Heart right ventricle (tissue), 16 donors: ENCODE measurements around the gene SNX32. TPM values are rescaled to one million over a fixed set of nuclear protein-coding genes. Genes with fewer than 3 reads are reported as not detected.

Experiments used
- ATAC-seq, 8 donors: fragments of 200-7000 bp; cut with Tn5 transposase; one replicate each; pipeline ENCODE4 v1.9.1; 2020; ENCODE audit warnings: mild to moderate bottlenecking in 8 of 8, moderate library complexity in 8 of 8, moderate number of reproducible peaks in 1 of 8
- DNase-seq, 2 donors: peaks; one replicate each; pipeline ENCODE4 v3.0.0-alpha.2; 2020
- H3K27ac ChIP-seq, 10 donors: fragments of 200-600 bp; sonication (generic) in 2 of 10; one replicate each; pipeline versions ENCODE4 v1.5.0 to v1.8.0; 2020 to 2022; ENCODE audit warnings: mild to moderate bottlenecking in 3 of 10
- H3K27me3 ChIP-seq, 7 donors: fragments of 200-600 bp; one replicate each; pipeline ENCODE4 v1.8.0; 2021 to 2022; ENCODE audit warnings: mild to moderate bottlenecking in 2 of 7
- H3K36me3 ChIP-seq, 9 donors: fragments of 200-600 bp; sonication (generic) in 1 of 9; one replicate each; pipeline versions ENCODE4 v1.5.0 to v1.8.0; 2020 to 2022; ENCODE audit warnings: mild to moderate bottlenecking in 2 of 9
- H3K4me1 ChIP-seq, 9 donors: fragments of 200-600 bp; sonication (generic) in 1 of 9; one replicate each; pipeline versions ENCODE4 v1.5.0 to v1.8.0; 2020 to 2022; ENCODE audit warnings: mild to moderate bottlenecking in 4 of 9
- H3K4me3 ChIP-seq, 10 donors: fragments of 200-600 bp; sonication (generic) in 2 of 10; one replicate each; pipeline versions ENCODE4 v1.5.0 to v1.8.0; 2020 to 2022; ENCODE audit warnings: mild to moderate bottlenecking in 7 of 10, moderate library complexity in 2 of 10
- H3K9me3 ChIP-seq, 11 donors: fragments of 200-600 bp in 10 of 11; sonication (generic) in 2 of 11; one replicate each; pipeline versions ENCODE4 v1.5.0 to v1.8.0; 2013 to 2022; ENCODE audit warnings: mild to moderate bottlenecking in 2 of 11, control low read depth in 1 of 11, moderate library complexity in 1 of 11
- WGBS, 2 donors: extraction: QIAGEN DNeasy Blood & Tissue Kit; methylation state at CpG; one replicate each; pipeline ENCODE4 v1.1.7; 2013; ENCODE audit warnings: inconsistent platforms in 1 of 2; 5-methylcytosine and 5-hydroxymethylcytosine counted together
- intact Hi-C, 10 donors: fragments of 100-400 bp; cut with DNase I; formaldehyde crosslinking; loops; one replicate each; pipeline versions ENCODE4 v1.11.1 to v1.14.2; 2022
- polyA plus RNA-seq, 2 donors: library from polyadenylated mRNA; stranded (reverse); fragments of 200-250 nt; gene quantifications; one replicate each; pipeline ENCODE4 v1.2.3, GENCODE V29; 2013
- total RNA-seq, 10 donors: library from RNA; stranded (reverse); fragmentation: NEBNext Ultra II Directional in 3 of 10; extraction: Animal tissue kit (Norgen Biotek cat#: 25700) in 3 of 10; gene quantifications; one replicate each; pipeline versions ENCODE4 v1.2.1 to v1.2.4, GENCODE V29; 2021 to 2023
- TF ChIP-seq, protein P1 (sequence below), 9 donors: fragments of 200-600 bp; sonication (generic) in 2 of 9; IDR thresholded peaks; one replicate each; pipeline versions ENCODE4 v1.5.0 to v1.8.0; 2021 to 2022; ENCODE audit warnings: antibody characterized with exemption in 9 of 9, mild to moderate bottlenecking in 5 of 9, moderate library complexity in 1 of 9
- donor health status: Arrhythmogenic right ventricular cardiomyopathy.
- donor health status: ischemic (EF 13 %, LVEDD 7.1; RV severe dilation, severe dysfunction).
- donor health status: healthy with polysubstance abuse.
- donor health status: DM: no; HTN: yes; CAD: no.
- donor health status: DM: no; HTN: no; CAD: no.
- donor health status: ischemic (EF 25% LVEDD 6.9; RV normal size, moderate dysfunction).
- donor health status: ischemic (EF 25% LVEDD 5.7; RV mildly dilated, moderate dysfunction).
- donor health status: healthy.
- donor health status: DM: yes; HTN: yes; CAD: no.
- donor health status: Ischemic cardiomyopathy.
- donor health status: ischemic (EF 35%, LVEDD 5.7; RV mildly dilated, moderate dysfunction).
- donor health status: nonischemic (EF 11% LVEDD 7.7; RV severe dilation, severe dysfunction).
- donor health status: DM: yes; HTN: yes; CAD: no.
- donor health status: PGD.
- donor health status: ischemic (EF 29% LVEDD 5.4; RV normal size, mild dysfunction).
- donor health status: nonischemic (EF 23%, LVEDD 6.1; RV moderate dilation, normal function).

Gene SNX32
- total and polyA plus RNA-seq, 12 donors = 0.13 to 0.58 (median 0.32) TPM; not detected in 5

DNA sequence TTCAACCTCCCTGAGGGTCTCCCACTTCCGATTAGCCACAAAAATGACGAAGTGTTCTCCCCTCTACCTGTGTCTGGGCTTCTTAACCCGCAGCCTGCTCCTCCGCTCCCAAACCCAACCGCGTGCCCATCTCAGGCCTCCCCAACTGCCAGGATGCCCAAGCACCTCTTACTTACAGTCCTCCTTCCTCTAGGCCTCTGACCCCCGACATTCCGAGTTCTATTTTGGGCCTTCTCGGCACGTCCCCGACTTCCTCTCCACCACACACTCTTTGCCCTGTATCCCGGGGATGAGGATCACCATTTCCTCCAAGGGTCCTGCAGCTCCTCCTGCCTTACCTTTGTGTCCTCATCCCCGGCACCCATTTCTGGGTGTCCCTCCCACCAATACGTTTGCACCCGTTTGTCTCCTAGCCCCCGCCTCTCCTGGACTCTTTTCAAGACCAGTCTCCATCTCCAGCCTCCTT is 26.1 kb downstream of the SNX32 start:
- TF ChIP-seq, protein P1, sequence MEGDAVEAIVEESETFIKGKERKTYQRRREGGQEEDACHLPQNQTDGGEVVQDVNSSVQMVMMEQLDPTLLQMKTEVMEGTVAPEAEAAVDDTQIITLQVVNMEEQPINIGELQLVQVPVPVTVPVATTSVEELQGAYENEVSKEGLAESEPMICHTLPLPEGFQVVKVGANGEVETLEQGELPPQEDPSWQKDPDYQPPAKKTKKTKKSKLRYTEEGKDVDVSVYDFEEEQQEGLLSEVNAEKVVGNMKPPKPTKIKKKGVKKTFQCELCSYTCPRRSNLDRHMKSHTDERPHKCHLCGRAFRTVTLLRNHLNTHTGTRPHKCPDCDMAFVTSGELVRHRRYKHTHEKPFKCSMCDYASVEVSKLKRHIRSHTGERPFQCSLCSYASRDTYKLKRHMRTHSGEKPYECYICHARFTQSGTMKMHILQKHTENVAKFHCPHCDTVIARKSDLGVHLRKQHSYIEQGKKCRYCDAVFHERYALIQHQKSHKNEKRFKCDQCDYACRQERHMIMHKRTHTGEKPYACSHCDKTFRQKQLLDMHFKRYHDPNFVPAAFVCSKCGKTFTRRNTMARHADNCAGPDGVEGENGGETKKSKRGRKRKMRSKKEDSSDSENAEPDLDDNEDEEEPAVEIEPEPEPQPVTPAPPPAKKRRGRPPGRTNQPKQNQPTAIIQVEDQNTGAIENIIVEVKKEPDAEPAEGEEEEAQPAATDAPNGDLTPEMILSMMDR (IDR thresholded peaks at IDR 0.05) = no peak
- H3K9me3 ChIP-seq = no peaks in the 10 kb centered on the region
- H3K4me1 ChIP-seq = peaks cover 12 to 58% (median 49%) of the 10 kb centered on the region in 9 donors
- ATAC-seq (peak in 2 of 8 donors; percentile 0), DNase-seq (no peak)
- H3K4me3 ChIP-seq = peak overlapping the region; percentile 5 to 100 (median 99)
- intact Hi-C loops = loop anchor here in 4 of 10 donors (1.0 to 2.0 kb wide), 3 partner anchors 13 to 29 kb away; partner anchors contain the start of gene FIBP (in 4 of the 4)
- H3K27me3 ChIP-seq = no peaks in the 10 kb centered on the region
- H3K27ac ChIP-seq = peak overlapping the region; percentile 90 to 100 (median 98)
- 0 to 1% methylated on average over 16 of the region's 16 CpGs for WGBS, 2 donors
- H3K36me3 ChIP-seq = peaks cover 6 to 53% (median 35%) of the 10 kb centered on the region in 9 donors

DNA sequence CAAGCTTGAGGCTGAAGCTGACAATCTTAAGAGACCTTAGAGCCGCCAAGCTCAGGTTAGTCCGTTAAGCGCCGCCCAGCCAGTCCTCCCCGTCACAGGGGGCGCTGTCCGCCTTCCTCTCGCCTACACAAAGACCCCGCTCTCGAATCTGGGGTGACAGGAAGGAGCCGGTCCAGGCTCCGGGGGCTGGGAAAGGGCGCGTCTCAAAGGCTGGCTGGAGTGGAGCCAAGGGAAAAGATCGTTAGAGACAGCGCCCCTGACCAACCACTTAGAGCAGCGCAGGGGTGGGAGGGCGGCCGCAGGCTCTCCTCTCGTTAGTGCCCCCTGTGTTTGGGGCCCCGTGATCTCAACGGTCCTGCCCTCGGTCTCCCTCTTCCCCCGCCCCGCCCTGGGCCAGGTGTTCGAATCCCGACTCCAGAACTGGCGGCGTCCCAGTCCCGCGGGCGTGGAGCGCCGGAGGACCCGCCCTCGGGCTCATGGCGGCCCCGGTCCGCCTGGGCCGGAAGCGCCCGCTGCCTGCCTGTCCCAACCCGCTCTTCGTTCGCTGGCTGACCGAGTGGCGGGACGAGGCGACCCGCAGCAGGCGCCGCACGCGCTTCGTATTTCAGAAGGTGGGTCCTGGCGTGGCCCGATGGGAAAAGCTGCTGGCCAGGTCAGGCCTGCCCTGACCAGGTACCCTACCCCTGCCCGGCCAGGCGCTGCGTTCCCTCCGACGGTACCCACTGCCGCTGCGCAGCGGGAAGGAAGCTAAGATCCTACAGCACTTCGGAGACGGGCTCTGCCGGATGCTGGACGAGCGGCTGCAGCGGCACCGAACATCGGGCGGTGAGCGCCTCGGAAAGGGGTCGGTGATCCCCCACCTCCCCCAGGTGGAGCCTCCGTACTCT is 26.8 kb downstream of the SNX32 start, which contains the start of gene MUS81:
Gene MUS81 (plus strand): TSS at position 156 of the 887 bp plus-strand sequence. CDS start 321 bp downstream, at position 477.
- DNase-seq (peak; percentile 97 to 99), ATAC-seq (peak; percentile 50 to 85 (median 74))
- Histone ChIP-seq H3K27ac (peak within 1 kb of the TSS; percentile 90 to 100 (median 98)), H3K27me3 (no peaks in the 10 kb centered on the region), H3K4me1 (peaks cover 12 to 51% (median 42%) of the 10 kb centered on the region in 9 donors), H3K4me3 (peak within 1 kb of the TSS; percentile 59 to 100 (median 99)), H3K9me3 (no peaks in the 10 kb centered on the region), H3K36me3 (peaks cover 1 to 53% (median 35%) of the 10 kb centered on the region in 9 donors)
- TF ChIP-seq, protein P1 (IDR thresholded peaks at IDR 0.05) = peak; percentile 83 to 95 (median 90)
- intact Hi-C loops = loop anchor here in 2 of 10 donors (1.0 to 2.0 kb wide), 2 partner anchors 13 to 28 kb away; partner anchors contain the start of gene FIBP (in 1 of the 2)
- WGBS, 2 donors = 0 to 1% methylated on average over 78 of the region's 78 CpGs

GRCh38 chr11:65861165-65861505 is 27.4 kb downstream of the SNX32 start:
- peaks cover 12 to 45% (median 36%) of the 10 kb centered on the region in 9 donors for H3K4me1 ChIP-seq
- ATAC-seq (no peak), DNase-seq (peak in 1 of 2 donors; percentile 17)
- 11 to 12% methylated on average over 14 of the region's 14 CpGs for WGBS, 2 donors
- intact Hi-C loops = loop anchor here in 1 of 10 donors (2.0 kb wide), 1 partner anchor 28 kb away; the partner anchor contains the start of gene FIBP
- peak overlapping the region; percentile 90 to 100 (median 98) for H3K27ac ChIP-seq
- no peaks in the 10 kb centered on the region for H3K9me3 ChIP-seq
- H3K36me3 ChIP-seq = peaks cover 0 to 53% (median 35%) of the 10 kb centered on the region in 9 donors
- TF ChIP-seq, protein P1 (IDR thresholded peaks at IDR 0.05) = no peak
- H3K4me3 ChIP-seq = peak overlapping the region; percentile 59 to 100 (median 99)
- H3K27me3 ChIP-seq = no peaks in the 10 kb centered on the region

- no peaks in the 10 kb centered on the region for H3K9me3 ChIP-seq
- TF ChIP-seq, protein P1 (IDR thresholded peaks at IDR 0.05) = no peak
- H3K27ac ChIP-seq = peak overlapping the region in 8 of 10 donors; percentile 97 to 100 (median 99)
- WGBS, 2 donors = 85% methylated on average over 13 of the region's 13 CpGs
- ATAC-seq (no peak), DNase-seq (peak in 1 of 2 donors; percentile 4)
- peak overlapping the region; percentile 59 to 100 (median 99) for H3K4me3 ChIP-seq
- intact Hi-C loops = loop anchor here in 1 of 10 donors (2.0 kb wide), 1 partner anchor 27 kb away; the partner anchor contains the start of gene FIBP
- H3K4me1 ChIP-seq = peaks cover 7 to 39% (median 32%) of the 10 kb centered on the region in 9 donors
- peaks cover 0 to 54% (median 40%) of the 10 kb centered on the region in 9 donors for H3K36me3 ChIP-seq
- H3K27me3 ChIP-seq = no peaks in the 10 kb centered on the region
Observed at GRCh38 chr11:65861533-65862183, 27.9 kb downstream of the SNX32 start.
